HG02571 (cell line): ENCODE data around the gene CYLD.

Experiments
- ATAC-seq: cut with Tn5 transposase; IDR thresholded peaks from one replicate; pipeline ENCODE4 v1.9.1; 2021; ENCODE audit warnings: mild to moderate bottlenecking, moderate library complexity; ENCODE audit not compliant: unreplicated experiment

CYLD gene

GRCh38 chr16:50814541-50814940, 72.7 kb downstream of the CYLD start:
- no peak for ATAC-seq

- ATAC-seq, result no peak
Measured at GRCh38 chr16:50815382-50815781, 73.5 kb downstream of the CYLD start.

GRCh38 chr16:50816901-50817555, 75.1 kb downstream of the CYLD start:
- no peak for ATAC-seq

GRCh38 chr16:50818380-50818779, 76.5 kb downstream of the CYLD start:
- ATAC-seq, result no peak

- no peak for ATAC-seq
Measured at GRCh38 chr16:50819706-50820105, 77.8 kb downstream of the CYLD start.

GRCh38 chr16:50820225-50820624, 78.3 kb downstream of the CYLD start:
- no peak for ATAC-seq

GRCh38 chr16:50821586-50821985, 79.7 kb downstream of the CYLD start:
- no peak for ATAC-seq

GRCh38 chr16:50822671-50823070, 80.8 kb downstream of the CYLD start:
- ATAC-seq, result no peak

GRCh38 chr16:50826797-50827316, 85.0 kb downstream of the CYLD start:
- ATAC-seq, result no peak

- ATAC-seq, result no peak
Measured at GRCh38 chr16:50828164-50828702, 86.3 kb downstream of the CYLD start.

- no peak for ATAC-seq
Measured at GRCh38 chr16:50830698-50831097, 88.8 kb downstream of the CYLD start.

- no peak for ATAC-seq
Measured at GRCh38 chr16:50831751-50832150, 89.9 kb downstream of the CYLD start.

- ATAC-seq, result no peak
Measured at GRCh38 chr16:50833929-50834328, 92.0 kb downstream of the CYLD start.

GRCh38 chr16:50834701-50835100, 92.8 kb downstream of the CYLD start:
- ATAC-seq, result no peak

GRCh38 chr16:50835358-50836060, 93.6 kb downstream of the CYLD start:
- no peak for ATAC-seq

GRCh38 chr16:50836121-50836621, 94.3 kb downstream of the CYLD start:
- no peak for ATAC-seq

- ATAC-seq, result no peak
Measured at GRCh38 chr16:50837324-50837723, 95.4 kb downstream of the CYLD start.

GRCh38 chr16:50838165-50838564, 96.3 kb downstream of the CYLD start:
- no peak for ATAC-seq

GRCh38 chr16:50838885-50839284, 97.0 kb downstream of the CYLD start:
- ATAC-seq, result no peak

GRCh38 chr16:50839356-50839755, 97.5 kb downstream of the CYLD start:
- no peak for ATAC-seq

- no peak for ATAC-seq
Measured at GRCh38 chr16:50839920-50840729, 98.2 kb downstream of the CYLD start.
